ENCODE data around the gene PANX3.

Gene PANX3

DNA sequence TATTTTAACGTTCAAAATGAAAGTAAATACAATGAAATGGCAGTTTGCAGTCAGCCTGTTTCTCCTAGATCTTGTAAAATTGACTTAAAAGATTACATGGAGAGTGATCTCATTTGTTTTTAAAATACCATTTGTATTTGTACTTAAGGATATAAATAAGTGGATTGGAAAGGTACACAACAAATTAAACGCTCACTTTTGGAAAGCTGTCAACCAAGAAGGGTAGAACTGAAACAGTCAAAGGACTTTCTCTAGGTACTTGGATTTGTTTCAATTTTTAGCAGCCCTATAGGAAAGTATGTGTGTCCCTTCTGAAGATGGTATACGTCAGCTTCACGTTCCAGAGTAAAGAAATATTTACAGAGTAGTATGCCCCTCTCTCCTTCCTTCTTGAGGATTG lies 18.7 kb downstream of the PANX3 start:
- TF ChIP-seq ZNF274 (IDR thresholded peaks at IDR 0.05; ENCODE audit: low read depth, low read length): no peak
- H3K4me3 ChIP-seq (ENCODE audit: low read length): no peak overlapping the region

DNA sequence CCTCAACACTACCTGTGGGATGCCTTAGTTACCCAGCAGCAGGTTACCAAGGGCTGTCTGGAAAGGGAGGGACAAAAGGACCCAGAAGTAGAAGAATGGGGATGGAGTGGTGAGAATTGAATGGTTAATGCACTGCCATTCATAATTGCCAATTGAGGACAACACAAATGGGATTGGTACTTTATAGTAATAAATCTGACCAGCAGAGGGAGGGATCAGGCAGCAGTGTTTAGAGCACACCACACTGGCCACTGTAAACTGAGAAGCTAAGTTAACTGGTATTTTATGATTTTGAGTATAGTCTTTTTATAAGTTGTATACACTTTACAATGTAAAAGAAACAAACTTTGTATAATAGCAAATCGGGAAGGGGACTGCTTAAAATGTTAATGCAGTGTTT lies 22.1 kb downstream of the PANX3 start:
- H3K4me3 ChIP-seq (ENCODE audit: low read length): no peak overlapping the region
- TF ChIP-seq ZNF274 (IDR thresholded peaks at IDR 0.05; ENCODE audit: low read depth, low read length): no peak

DNA sequence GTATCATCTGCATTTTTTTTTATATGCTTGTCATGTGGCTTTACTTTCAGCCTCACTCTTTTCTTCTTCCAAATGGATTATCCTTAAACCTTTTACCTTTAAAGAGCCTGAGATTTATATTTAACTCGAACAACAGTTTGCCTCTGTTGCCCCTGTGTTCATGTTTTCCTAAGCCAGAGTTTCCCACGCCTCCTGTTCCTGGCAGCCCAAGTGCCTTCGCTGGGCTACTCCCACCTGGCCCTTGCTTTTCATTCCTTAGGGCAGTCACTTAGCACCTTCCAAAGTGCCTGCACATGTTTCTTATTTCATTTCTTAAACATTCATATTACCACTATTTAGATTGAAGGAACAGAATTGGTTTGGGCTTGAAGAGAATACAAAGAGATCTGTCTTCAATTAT lies 24.7 kb downstream of the PANX3 start:
- no peak overlapping the region for H3K4me3 ChIP-seq (ENCODE audit: low read length)
- no peak for TF ChIP-seq ZNF274 (IDR thresholded peaks at IDR 0.05; ENCODE audit: low read depth, low read length)

DNA sequence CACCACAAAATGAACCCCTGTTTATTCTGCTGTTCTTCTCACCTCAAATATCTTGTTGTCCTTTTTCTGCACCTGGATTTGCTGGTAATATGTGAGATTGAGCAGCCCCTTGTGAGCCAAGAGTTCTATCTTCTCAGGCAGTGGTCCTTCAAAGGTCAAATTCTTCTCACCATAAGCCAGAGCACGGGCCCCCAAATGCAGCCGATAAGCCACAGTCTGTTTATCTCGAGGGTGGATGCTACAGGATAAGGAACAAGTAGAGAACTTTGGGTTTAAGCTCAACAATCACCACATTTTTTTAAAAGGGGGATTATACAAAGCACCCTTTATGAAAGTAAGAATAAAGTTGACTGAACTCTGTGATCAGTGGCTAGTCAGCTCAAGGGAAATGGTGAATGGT lies 27.3 kb downstream of the PANX3 start:
- H3K4me3 ChIP-seq (ENCODE audit: low read length): no peak overlapping the region
- no peak for TF ChIP-seq ZNF274 (IDR thresholded peaks at IDR 0.05; ENCODE audit: low read depth, low read length)

DNA sequence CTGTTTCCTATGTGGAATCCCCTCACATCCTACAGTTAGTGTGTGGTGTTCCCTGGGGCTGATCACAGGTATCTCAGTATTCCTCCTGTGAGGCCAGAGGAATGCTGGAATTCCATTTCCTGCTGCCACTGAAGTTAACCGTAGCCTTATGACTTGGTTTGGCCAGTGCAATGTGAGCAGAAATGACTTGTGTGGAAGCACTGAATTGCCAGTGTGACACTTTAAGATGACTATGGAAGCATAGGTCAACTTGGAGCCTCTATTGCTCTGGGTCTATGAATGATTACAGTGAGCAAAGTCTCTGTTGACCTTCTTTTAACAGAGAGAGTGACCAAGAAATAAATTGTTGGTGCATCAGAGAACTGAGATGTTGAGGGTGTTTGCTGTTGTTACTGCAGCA lies 28.0 kb downstream of the PANX3 start:
- no peak for TF ChIP-seq ZNF274 (IDR thresholded peaks at IDR 0.05; ENCODE audit: low read depth, low read length)
- H3K4me3 ChIP-seq (ENCODE audit: low read length): no peak overlapping the region

DNA sequence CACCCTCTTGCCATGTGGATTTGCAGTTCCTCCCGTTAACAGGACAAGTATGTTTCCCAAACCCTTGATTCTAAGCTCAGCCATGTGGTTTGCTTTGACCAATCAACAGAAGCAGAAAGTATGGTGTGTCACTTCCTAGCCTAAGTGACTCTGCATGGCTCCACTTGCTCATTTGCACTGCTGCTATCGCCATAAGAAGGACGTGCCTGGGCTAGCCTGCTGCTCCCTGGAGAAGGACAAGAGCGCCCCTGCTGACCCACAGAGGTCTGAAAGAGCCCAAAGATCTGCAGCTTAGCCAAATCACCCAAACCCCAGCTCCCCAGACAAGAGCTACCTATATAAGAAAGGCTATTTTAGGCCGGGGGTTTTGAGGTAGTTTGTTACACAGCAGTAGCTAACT lies 29.4 kb downstream of the PANX3 start:
- no peak overlapping the region for H3K4me3 ChIP-seq (ENCODE audit: low read length)
- no peak for TF ChIP-seq ZNF274 (IDR thresholded peaks at IDR 0.05; ENCODE audit: low read depth, low read length)

DNA sequence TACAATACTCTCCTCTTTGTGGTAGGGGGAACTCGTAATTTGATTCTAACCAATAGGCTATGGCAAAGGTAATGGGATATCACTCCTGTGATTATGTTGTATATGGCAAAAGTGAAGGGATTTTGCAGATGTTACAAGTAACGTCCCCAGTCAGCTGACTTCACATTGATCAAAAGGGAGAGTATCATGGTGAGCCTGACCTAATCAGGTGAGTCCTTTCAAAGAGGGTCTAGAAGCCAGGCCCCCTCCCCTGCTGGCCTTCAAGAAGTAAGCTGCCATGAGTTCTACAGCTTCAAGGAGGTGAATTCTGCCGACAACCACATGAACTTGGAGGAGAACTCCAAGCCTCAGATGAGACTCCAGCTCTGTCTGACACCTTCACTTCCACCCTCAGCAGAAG lies 31.4 kb downstream of the PANX3 start:
- TF ChIP-seq ZNF274 (IDR thresholded peaks at IDR 0.05; ENCODE audit: low read depth, low read length): no peak
- H3K4me3 ChIP-seq (ENCODE audit: low read length): no peak overlapping the region

DNA sequence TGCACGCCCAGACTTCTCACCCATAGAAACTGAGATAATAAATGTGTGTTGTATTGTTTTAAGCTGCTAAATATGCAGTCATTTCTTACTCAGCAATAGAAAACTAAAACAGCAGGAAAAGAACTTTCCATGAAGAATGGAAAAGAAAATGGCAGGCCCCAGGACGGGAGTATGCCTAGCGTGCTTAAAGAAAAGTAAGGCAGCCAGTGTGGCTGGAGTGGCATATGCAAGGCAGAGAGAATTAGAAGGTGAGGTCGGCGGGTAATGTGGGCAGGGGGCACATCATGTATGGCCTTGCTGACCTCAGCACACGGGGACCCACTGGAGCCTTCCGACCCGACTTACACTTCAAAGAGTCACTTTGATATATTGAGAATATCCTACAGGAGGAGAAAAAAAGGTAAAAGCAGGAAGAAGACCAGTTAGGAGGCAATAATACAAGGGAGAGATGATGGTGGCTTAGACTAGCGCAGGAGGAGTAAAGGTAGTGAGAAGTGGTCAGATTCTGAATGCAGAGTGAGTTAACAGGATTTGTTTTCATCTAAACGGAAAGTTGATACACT lies 31.9 kb downstream of the PANX3 start:
- no peak overlapping the region for H3K4me3 ChIP-seq (ENCODE audit: low read length)
- TF ChIP-seq ZNF274 (IDR thresholded peaks at IDR 0.05; ENCODE audit: low read depth, low read length): no peak

DNA sequence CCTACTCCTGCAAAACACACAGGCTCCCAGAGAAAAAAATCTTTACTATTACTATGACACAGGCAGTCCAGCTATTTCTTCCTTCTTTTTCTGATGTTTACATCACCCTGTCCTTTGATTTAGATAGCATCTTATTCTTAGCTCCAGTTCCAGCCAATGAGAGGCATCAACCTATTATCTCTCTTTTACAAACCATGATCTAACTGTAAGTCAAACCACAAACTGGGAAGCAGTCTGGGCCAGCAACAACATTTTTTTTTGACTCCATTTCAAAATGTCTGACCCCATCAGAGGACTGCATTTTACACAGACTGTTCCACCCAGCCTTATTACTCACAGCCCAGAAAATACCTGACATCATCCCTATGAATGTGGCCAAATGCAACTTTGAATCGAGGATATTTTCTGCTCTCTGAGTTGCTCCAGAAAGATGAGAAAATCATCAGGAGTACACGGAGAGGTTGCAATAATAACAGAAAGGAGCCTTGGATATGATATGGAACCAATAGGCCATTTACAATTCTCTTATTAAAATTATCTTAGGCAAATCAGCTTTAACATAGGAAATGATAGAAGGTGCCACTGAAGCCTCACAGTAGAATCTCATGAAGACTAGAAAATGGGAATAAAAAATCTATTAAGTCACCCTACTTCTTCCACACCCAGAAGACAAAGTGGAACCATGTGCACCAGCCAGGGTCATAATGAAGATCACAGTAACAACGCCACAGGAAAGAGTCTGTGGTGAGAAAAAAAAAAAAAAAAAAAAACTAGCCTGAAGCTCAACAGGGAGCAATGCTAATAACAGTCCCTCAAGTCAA lies 32.6 kb downstream of the PANX3 start:
- no peak overlapping the region for H3K4me3 ChIP-seq (ENCODE audit: low read length)
- TF ChIP-seq ZNF274 (IDR thresholded peaks at IDR 0.05; ENCODE audit: low read depth, low read length): no peak

DNA sequence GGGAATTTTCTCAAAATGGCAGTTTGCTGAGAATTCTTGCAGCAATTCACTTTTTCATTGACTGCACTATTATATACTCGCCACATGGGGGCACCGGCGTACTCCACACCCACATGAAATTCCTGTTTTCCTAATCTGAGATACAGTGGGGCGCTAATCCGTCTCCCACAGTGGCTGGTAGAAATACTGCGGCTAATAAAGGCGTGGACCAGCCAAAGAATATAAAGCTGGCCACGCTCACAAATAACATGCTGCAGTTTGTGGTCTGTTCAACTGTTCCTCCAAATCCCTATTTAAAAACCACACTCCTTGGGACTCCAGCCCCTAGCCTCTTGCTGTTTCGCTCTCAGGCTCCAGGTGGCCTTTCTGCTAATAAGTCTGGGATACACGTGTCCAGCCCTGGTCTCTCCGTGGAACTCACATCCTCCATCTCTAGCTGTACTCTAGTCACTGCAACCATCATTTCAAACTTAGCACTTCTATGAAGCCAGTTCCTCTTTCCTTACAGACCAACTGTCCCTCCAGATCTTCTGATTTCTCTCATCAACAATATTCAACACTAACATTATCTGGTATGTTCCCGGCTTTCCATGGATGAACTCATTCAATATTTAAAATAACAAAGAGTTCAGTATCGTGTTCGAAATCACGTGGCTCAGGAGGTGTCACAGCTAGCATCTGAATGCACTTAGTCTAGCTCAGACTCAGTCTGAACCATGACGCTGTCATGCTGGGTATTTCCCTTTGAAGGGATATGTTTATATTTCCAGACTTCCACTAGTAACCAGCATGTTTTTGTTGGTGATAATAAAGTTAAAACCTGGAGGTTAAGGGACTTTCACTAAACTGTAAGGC lies 33.4 kb downstream of the PANX3 start:
- no peak for TF ChIP-seq ZNF274 (IDR thresholded peaks at IDR 0.05; ENCODE audit: low read depth, low read length)
- no peak overlapping the region for H3K4me3 ChIP-seq (ENCODE audit: low read length)

DNA sequence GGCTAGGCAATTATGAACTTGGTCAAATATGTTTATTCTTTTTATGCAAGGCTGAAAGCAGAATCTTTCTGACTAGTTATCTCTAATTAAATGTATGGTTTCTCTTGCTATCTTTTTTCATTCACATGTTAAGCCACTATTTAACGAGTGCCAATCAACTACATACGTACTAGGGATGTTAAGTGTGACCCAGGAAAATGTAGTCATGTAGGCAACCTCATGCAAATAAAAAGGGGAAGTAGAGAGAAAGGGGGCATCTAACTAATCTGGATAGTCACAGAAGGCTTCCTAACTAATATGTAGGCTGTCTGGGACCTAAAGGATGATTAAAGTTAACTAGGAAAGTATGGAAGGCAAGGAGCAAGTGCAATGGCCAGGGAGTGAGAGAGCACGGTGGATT lies 34.9 kb downstream of the PANX3 start:
- TF ChIP-seq ZNF274 (IDR thresholded peaks at IDR 0.05; ENCODE audit: low read depth, low read length): no peak

DNA sequence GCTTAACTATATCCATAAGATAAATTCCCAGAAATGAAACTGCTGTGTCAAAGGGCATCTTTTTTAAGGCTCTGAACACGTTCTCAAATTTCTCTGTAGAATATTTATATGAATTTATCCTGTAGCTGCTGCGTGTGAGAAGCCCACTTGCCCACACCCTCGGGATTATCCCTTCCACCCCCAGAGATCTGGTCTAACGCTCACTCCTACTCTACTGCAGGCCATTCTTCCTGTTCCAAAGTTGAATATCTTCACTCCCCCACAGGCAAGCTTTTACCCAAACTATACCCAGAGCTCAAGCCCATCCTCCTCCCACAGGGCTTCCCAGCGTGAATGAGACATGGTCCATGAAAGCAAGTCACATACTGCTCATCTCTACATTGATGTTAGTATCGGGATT lies 37.4 kb downstream of the PANX3 start:
- H3K4me3 ChIP-seq (ENCODE audit: low read length): no peak overlapping the region
- no peak for TF ChIP-seq ZNF274 (IDR thresholded peaks at IDR 0.05; ENCODE audit: low read depth, low read length)

More for the DNA sequence above, 34.9 kb downstream of the PANX3 start:
- H3K4me3 ChIP-seq (ENCODE audit: low read length): no peak overlapping the region

DNA sequence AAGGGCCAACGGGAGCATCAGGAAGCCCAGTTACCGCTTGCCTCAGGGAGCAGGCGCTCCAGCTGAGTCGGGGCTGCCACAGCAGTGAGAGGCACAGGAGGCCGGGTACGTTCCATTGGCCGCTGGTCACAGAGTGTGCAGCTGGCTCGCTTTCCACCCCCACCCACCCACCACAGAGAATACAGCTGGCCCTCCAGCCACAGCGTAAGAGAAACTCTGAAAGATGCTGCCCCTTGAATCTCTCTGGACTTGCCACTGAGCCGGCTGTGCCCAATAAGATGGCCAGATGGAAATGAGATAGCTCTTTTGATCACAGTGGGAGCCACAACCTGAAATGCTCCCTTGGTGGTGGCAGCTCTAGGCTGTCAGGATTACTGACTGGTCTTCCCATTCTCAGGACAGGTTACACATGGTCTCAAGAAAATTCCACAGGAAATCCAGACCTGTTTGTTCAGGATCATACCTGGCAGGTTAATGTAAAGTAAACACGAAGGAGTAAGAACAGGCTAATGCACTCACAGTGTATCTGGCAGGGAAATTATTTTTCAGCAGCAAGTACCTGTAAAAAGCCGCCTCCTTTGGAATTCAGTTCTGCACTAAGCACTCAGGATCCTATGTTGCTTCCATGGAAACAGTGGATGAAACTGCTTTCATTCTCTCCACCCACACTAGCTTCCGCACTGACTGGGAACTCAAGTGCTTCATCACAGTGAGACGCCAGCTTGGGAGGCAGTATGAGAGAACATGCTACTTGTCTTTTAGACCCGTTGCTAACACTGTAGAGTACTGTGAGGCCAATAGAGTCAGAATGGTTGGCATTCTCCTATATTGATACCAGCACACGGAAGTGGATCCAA lies 45.8 kb downstream of the PANX3 start:
- H3K4me3 ChIP-seq (ENCODE audit: low read length): no peak overlapping the region
- no peak for TF ChIP-seq ZNF274 (IDR thresholded peaks at IDR 0.05; ENCODE audit: low read depth, low read length)

DNA sequence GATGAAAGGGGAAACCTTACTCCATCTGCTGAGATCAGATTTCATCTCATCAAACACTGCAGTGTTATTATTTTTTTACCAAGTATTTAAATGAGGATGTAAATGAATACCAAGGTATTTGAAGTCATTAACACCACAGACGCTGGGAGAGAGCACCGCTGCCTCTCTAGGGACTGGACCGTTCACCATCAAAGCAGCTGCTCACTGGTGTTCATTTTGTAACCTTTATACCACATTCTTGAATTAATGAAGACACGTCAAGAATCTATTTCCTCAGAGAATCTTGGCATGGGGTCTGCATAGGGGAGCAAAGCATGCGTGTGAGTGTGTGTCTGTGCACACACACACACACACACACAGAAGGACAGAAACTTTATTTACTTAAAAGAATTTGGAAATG lies 46.7 kb downstream of the PANX3 start:
- no peak overlapping the region for H3K4me3 ChIP-seq (ENCODE audit: low read length)
- no peak for TF ChIP-seq ZNF274 (IDR thresholded peaks at IDR 0.05; ENCODE audit: low read depth, low read length)
